ENCODE data around the gene DLEC1. TPM values are rescaled to one million over a fixed set of nuclear protein-coding genes. Genes with fewer than 3 reads are reported as not detected.

DLEC1 gene
- total and polyA plus RNA-seq, 9 of the 15 experiments (the other 6 are each of a cell fraction or from before 2014, with no cell fraction given): 0.07 to 0.08 TPM; not detected in 7

- TF ChIP-seq, protein P1, sequence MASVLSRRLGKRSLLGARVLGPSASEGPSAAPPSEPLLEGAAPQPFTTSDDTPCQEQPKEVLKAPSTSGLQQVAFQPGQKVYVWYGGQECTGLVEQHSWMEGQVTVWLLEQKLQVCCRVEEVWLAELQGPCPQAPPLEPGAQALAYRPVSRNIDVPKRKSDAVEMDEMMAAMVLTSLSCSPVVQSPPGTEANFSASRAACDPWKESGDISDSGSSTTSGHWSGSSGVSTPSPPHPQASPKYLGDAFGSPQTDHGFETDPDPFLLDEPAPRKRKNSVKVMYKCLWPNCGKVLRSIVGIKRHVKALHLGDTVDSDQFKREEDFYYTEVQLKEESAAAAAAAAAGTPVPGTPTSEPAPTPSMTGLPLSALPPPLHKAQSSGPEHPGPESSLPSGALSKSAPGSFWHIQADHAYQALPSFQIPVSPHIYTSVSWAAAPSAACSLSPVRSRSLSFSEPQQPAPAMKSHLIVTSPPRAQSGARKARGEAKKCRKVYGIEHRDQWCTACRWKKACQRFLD (CRISPR knock-in tag; IDR thresholded peaks at IDR 0.05): no peak
- TF ChIP-seq CLOCK (CRISPR knock-in tag; IDR thresholded peaks at IDR 0.05; ENCODE audit: borderline replicate concordance): no peak
- TF ChIP-seq ZSCAN32 (CRISPR knock-in tag; IDR thresholded peaks at IDR 0.05): no peak
- no peak for TF ChIP-seq KLF16 (IDR thresholded peaks at IDR 0.05)
- TF ChIP-seq ZNF668 (CRISPR knock-in tag; IDR thresholded peaks at IDR 0.05): no peak
- TF ChIP-seq IRF2 (CRISPR knock-in tag; IDR thresholded peaks at IDR 0.05): no peak
- no peak for TF ChIP-seq ZMIZ1 (IDR thresholded peaks at IDR 0.05; ENCODE audit: low read depth in 2 of 2, low read length in 2 of 2)
- TF ChIP-seq, protein P2, sequence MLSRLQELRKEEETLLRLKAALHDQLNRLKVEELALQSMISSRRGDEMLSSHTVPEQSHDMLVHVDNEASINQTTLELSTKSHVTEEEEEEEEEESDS (CRISPR knock-in tag; IDR thresholded peaks at IDR 0.05): no peak
- no peak for TF ChIP-seq BRF1 (IDR thresholded peaks at IDR 0.05; ENCODE audit: borderline replicate concordance, extremely low read depth, insufficient read length)
- no peak for TF ChIP-seq HDAC6 (IDR thresholded peaks at IDR 0.05; ENCODE audit: low read depth, low read length)
- 0 out of 2 replicates have a peak, but pooled peaks have one; percentile 62 for TF ChIP-seq NFRKB (IDR thresholded peaks at IDR 0.05; ENCODE audit: low read depth)
- TF ChIP-seq, protein P3, sequence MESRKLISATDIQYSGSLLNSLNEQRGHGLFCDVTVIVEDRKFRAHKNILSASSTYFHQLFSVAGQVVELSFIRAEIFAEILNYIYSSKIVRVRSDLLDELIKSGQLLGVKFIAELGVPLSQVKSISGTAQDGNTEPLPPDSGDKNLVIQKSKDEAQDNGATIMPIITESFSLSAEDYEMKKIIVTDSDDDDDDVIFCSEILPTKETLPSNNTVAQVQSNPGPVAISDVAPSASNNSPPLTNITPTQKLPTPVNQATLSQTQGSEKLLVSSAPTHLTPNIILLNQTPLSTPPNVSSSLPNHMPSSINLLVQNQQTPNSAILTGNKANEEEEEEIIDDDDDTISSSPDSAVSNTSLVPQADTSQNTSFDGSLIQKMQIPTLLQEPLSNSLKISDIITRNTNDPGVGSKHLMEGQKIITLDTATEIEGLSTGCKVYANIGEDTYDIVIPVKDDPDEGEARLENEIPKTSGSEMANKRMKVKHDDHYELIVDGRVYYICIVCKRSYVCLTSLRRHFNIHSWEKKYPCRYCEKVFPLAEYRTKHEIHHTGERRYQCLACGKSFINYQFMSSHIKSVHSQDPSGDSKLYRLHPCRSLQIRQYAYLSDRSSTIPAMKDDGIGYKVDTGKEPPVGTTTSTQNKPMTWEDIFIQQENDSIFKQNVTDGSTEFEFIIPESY (CRISPR knock-in tag; IDR thresholded peaks at IDR 0.05): no peak
- TF ChIP-seq SRSF9 (IDR thresholded peaks at IDR 0.05; ENCODE audit: borderline replicate concordance, low read depth, low read length): no peak
- TF ChIP-seq TAF15 (IDR thresholded peaks at IDR 0.05; ENCODE audit: low read depth, low read length): no peak
- no peak for TF ChIP-seq ZBTB34 (CRISPR knock-in tag; IDR thresholded peaks at IDR 0.05)
These were observed 99.6 kb downstream of the DLEC1 start, which contains the start of gene MYD88 (continued) for GRCh38 chr3:38138349-38139190.
